Measurements from ENCODE around the gene PDXDC1.
"Not testable (repeated sequence)": the region's sequence is repeated elsewhere in the genome, so short reads cannot be mapped to it uniquely, and the experiment has no call there.

The PDXDC1 gene

DNA sequence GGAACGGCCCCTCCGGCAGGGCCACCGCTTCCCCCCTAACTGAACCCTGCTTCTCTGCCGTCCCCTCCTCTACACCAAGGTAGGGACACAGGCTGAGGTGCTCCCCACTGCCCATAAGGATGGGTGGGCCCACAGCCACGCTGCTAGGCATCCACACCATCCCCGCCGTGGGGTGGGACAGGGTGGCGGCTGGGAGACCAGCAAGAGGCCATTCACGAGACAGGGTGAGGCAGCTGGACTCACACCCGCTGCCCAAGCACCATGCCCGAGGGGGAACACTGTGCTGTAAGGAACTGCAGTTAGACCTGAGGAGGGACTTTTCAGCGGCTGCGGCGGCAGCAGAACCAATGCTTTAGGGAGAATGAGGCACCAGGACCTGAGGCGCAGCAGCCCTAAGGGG lies 166.8 kb downstream of the PDXDC1 start:
- FAIRE-seq, result no peak

GRCh38 chr16:15142107-15142890 lies 167.5 kb downstream of the PDXDC1 start:
- not testable (repeated sequence) for FAIRE-seq

GRCh38 chr16:15142891-15143600 lies 168.2 kb downstream of the PDXDC1 start:
- not testable (repeated sequence) for FAIRE-seq

DNA sequence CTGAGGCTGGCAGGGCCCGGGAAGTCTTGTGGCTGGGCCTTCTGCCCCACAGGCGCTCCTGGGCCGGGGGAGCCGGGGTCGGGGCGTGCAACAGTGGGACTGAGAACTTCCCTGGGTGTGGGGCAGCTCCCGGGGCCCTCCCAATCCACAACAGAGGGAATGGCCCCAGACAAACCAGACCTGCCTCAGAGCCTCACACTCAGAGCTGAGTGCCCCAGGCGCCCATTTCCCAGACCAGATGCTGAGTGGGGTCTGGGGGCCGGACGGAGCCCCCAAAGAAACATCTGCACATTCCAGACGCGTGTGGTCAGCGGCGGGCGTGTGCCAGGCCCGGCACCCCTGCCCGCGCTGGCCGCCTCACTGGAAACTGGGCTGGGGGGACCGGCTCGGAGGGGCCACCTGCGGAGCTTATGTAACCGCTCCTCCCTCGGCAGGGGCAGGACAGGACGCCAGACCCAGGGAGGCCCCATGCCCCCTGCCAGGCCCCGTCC lies 168.8 kb downstream of the PDXDC1 start:
- FAIRE-seq, result not testable (repeated sequence)

DNA sequence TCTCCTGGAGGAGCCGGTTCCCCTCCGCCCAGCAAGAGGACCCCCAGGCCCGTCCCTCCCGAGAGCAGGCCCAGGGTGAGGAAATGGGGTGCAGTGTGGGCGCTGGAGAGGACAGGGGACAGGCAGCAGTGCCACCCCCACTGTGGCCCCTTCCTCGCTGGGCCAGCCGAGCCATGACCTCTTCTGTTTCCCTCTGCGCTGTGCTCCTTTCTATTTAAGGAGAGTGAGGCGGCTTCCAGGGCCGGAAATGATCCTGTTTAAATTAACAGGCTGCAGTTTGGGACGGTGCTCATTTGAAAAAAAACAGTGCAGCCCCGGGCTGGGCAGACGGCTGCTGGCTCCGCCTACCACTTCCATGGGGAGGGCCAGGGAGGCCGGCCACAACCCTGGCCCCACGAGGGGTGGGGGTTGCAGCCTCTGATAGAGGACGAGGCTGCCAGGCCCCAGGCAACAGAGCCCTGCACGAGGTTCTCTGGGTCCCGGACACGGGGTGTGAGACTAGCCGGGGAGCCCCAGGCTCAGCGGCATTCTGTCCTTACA lies 169.3 kb downstream of the PDXDC1 start:
- FAIRE-seq, result not testable (repeated sequence)

DNA sequence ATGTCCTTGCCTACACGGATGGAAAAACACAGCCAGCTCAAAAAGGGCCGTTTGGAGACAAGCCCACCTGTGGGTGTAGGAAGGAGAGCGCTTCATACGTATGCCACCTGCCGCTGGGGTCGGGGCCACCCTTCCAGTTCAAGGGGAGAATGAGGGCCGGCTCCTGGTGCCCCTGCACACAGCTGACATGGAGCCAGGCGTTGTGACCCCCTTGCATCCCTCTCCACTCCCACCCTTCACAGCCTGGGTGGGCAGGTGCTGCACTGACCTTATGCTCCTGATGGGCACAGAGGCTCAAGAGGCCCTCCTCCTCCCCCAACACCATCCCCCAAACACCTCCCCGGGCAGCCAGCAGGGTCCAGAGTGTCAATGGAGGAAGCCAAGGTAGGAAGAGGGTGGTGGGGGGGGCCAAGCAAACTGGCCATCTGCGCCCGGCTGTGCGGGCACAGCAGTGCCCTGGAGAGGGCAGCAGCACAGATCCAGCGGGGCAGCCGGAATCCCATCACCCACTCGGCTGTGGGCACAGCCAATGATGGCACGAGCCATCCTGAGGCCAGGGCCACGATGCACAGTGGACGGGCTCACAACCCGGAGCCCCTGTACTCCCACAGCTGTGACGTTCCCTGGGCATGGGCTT lies 170.1 kb downstream of the PDXDC1 start:
- not testable (repeated sequence) for FAIRE-seq

GRCh38 chr16:15145418-15146263 lies 170.8 kb downstream of the PDXDC1 start:
- FAIRE-seq, result not testable (repeated sequence)

DNA sequence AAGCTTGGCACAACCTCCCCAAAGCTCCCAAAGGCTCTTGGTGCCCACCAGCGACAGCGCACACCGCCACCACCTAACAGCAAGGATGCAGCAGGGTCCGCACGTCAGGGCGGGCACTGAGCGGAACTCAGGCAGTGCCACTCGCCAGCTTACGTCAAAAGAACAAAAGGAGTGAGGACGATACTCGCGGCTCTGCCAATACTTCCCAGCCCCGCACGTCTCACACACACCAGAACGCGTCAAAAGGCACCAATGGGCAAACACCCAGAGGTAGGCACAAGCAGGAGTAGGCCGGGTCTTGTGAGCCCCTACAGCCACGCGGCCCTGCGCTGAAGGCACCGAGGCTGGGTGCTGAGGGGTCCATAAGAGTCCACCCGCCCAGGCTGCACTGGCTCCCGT lies 171.4 kb downstream of the PDXDC1 start:
- not testable (repeated sequence) for FAIRE-seq

GRCh38 chr16:15148831-15149230 lies 174.0 kb downstream of the PDXDC1 start:
- not testable (repeated sequence) for FAIRE-seq

- not testable (repeated sequence) for FAIRE-seq
These were observed 174.4 kb downstream of the PDXDC1 start for GRCh38 chr16:15149260-15149659.

GRCh38 chr16:15154005-15154404 lies 179.2 kb downstream of the PDXDC1 start:
- not testable (repeated sequence) for FAIRE-seq

GRCh38 chr16:15154650-15155562 lies 180.1 kb downstream of the PDXDC1 start:
- FAIRE-seq, result not testable (repeated sequence)

DNA sequence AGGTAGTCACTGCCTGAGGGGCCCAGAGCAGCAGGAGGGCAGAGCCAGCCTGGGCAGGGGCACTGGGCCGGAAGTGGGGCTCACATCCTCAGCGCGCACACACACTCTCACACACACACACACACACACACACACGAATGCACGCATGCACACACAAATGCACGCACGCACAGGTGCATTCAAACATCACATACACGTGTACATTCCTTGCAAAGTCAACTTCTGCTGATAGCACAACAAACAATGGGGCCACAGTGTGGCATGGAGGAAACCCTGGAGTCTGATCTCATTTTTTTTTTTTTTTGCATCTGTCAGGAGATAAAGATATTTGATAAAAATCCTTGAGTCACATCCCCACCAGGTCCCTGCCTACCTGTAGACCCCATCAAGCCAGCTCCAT lies 182.8 kb downstream of the PDXDC1 start:
- not testable (repeated sequence) for FAIRE-seq

- not testable (repeated sequence) for FAIRE-seq
These were observed 184.8 kb downstream of the PDXDC1 start for GRCh38 chr16:15159671-15160070.

DNA sequence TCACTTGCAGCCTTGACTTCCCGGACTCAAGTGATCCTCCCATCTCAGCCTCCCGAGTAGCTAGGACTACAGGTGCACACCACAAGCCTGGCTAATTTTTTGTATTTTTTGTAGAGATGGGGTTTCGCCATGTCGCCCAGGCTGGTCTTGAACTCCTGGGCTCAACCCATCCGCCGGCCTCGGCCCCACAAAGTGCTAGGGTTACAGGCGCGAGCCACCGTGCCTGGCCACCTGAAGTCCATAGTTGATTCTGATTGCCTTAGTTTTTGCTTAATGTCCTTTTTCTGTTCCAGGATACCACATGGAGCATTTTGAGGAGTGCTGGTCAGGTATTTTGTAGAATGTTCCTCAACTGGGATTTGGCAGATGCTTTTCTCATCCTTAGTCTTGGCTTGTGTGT lies 185.7 kb downstream of the PDXDC1 start:
- not testable (repeated sequence) for FAIRE-seq

GRCh38 chr16:15163055-15163454 lies 188.2 kb downstream of the PDXDC1 start:
- not testable (repeated sequence) for FAIRE-seq

GRCh38 chr16:15166177-15166576 lies 191.4 kb downstream of the PDXDC1 start:
- not testable (repeated sequence) for FAIRE-seq

GRCh38 chr16:15168303-15168702 lies 193.5 kb downstream of the PDXDC1 start:
- not testable (repeated sequence) for FAIRE-seq

- not testable (repeated sequence) for FAIRE-seq
These were observed 194.3 kb downstream of the PDXDC1 start for GRCh38 chr16:15168953-15169652.

DNA sequence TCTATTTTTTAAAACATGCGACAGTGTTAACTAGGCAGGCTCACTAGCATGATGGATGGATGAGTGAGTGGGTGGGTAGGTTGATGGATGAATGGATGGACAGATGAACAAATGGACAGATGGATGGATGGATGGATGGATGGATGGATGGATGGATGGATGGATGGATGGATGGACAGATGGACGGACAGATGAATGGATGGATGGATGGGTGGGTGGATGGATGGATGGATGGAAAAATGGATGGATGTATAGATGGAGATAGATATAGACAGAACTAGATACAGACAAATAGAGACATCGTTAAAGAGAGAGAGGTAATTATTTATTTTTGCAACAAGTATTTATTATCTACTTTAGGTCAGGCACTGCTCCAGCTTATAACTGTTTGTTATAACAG lies 205.1 kb downstream of the PDXDC1 start:
- not testable (repeated sequence) for FAIRE-seq
